ENCODE results near the gene SSR1.

SSR1 gene

GRCh38 chr6:7261032-7261841 lies 51.8 kb downstream of the SSR1 start:
- TF ChIP-seq, protein P1, sequence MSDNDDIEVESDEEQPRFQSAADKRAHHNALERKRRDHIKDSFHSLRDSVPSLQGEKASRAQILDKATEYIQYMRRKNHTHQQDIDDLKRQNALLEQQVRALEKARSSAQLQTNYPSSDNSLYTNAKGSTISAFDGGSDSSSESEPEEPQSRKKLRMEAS (IDR thresholded peaks at IDR 0.05), result peak; percentile 72
- peak; percentile 71 for TF ChIP-seq EGR1 (IDR thresholded peaks at IDR 0.05)
- TF ChIP-seq, protein P2, sequence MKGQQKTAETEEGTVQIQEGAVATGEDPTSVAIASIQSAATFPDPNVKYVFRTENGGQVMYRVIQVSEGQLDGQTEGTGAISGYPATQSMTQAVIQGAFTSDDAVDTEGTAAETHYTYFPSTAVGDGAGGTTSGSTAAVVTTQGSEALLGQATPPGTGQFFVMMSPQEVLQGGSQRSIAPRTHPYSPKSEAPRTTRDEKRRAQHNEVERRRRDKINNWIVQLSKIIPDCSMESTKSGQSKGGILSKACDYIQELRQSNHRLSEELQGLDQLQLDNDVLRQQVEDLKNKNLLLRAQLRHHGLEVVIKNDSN (IDR thresholded peaks at IDR 0.05), result peak; percentile 61
- TF ChIP-seq TCF12 (IDR thresholded peaks at IDR 0.05; ENCODE audit: low read depth), result no peak
- TF ChIP-seq RAD21 (IDR thresholded peaks at IDR 0.05; ENCODE audit: low read depth), result no peak; the same call in 1 of the 2 replicates
- TF ChIP-seq NFIC (IDR thresholded peaks at IDR 0.05), result peak; percentile 4; the same call in 1 of the 2 replicates
- 0 out of 2 replicates have a peak, but pooled peaks have one; percentile 10 for TF ChIP-seq EP300 (IDR thresholded peaks at IDR 0.05; ENCODE audit: borderline replicate concordance)
- no peak for TF ChIP-seq CEBPB (IDR thresholded peaks at IDR 0.05)
- peak; percentile 46 for TF ChIP-seq TAF1 (IDR thresholded peaks at IDR 0.05; ENCODE audit: low read depth)
- peak; percentile 89 for TF ChIP-seq YY1 (IDR thresholded peaks at IDR 0.05; ENCODE audit: low read depth)
- TF ChIP-seq ZBTB7A (IDR thresholded peaks at IDR 0.05; ENCODE audit: low read depth), result peak; percentile 89

GRCh38 chr6:7260291-7261031 lies 52.5 kb downstream of the SSR1 start:
- TF ChIP-seq FOXM1 (IDR thresholded peaks at IDR 0.05; ENCODE audit: borderline replicate concordance, low read depth), result no peak
- TF ChIP-seq, protein P3, sequence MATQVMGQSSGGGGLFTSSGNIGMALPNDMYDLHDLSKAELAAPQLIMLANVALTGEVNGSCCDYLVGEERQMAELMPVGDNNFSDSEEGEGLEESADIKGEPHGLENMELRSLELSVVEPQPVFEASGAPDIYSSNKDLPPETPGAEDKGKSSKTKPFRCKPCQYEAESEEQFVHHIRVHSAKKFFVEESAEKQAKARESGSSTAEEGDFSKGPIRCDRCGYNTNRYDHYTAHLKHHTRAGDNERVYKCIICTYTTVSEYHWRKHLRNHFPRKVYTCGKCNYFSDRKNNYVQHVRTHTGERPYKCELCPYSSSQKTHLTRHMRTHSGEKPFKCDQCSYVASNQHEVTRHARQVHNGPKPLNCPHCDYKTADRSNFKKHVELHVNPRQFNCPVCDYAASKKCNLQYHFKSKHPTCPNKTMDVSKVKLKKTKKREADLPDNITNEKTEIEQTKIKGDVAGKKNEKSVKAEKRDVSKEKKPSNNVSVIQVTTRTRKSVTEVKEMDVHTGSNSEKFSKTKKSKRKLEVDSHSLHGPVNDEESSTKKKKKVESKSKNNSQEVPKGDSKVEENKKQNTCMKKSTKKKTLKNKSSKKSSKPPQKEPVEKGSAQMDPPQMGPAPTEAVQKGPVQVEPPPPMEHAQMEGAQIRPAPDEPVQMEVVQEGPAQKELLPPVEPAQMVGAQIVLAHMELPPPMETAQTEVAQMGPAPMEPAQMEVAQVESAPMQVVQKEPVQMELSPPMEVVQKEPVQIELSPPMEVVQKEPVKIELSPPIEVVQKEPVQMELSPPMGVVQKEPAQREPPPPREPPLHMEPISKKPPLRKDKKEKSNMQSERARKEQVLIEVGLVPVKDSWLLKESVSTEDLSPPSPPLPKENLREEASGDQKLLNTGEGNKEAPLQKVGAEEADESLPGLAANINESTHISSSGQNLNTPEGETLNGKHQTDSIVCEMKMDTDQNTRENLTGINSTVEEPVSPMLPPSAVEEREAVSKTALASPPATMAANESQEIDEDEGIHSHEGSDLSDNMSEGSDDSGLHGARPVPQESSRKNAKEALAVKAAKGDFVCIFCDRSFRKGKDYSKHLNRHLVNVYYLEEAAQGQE (IDR thresholded peaks at IDR 0.05; ENCODE audit: low read depth), result no peak

- TF ChIP-seq EP300 (IDR thresholded peaks at IDR 0.05; ENCODE audit: borderline replicate concordance), result no peak
- no peak for TF ChIP-seq ZBTB7A (IDR thresholded peaks at IDR 0.05; ENCODE audit: low read depth)
- TF ChIP-seq, protein P3 (IDR thresholded peaks at IDR 0.05; ENCODE audit: low read depth), result no peak
- no peak for TF ChIP-seq EGR1 (IDR thresholded peaks at IDR 0.05)
- no peak for TF ChIP-seq TEAD4 (IDR thresholded peaks at IDR 0.05)
- TF ChIP-seq TAF1 (IDR thresholded peaks at IDR 0.05; ENCODE audit: low read depth), result no peak
These were observed 54.7 kb downstream of the SSR1 start for GRCh38 chr6:7258231-7258763.

DNA sequence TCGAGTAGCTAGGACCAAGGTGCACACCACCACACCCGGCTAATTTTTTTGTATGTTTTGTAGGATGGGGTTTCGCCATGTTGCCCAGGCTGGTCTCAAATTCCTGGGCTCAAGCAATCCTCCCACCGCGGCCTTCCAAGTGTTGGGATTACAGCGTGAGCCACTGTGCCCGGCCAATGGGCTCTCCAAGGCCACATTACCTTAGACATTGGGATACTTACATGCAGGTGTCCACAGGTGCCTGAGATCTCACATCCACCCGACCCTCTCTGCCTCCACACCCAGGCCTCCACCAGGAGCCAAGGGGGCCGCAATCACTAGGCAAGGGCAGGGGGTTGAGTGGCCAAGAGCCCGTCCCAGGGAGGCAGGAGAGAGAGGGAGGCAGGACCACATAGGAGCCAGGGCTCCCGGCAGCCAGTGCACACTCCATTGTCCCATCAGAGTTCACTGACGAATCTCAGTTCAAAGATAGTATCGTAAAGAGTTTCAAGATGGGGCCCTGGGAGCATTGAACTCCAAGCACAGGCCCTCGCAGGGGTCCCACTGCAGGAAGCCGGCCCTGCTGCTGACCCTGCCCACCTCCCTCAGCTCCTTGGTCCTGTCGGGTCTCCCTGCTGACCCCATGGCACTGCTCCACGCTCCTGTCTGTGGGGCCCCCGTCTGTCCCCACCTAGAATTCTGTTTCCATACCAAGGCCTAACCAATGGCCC lies 55.3 kb downstream of the SSR1 start:
- TF ChIP-seq YY1 (IDR thresholded peaks at IDR 0.05; ENCODE audit: low read depth) (no peak), FOXM1 (IDR thresholded peaks at IDR 0.05; ENCODE audit: borderline replicate concordance, low read depth) (no peak), RAD21 (IDR thresholded peaks at IDR 0.05; ENCODE audit: low read depth) (no peak), ZBTB7A (IDR thresholded peaks at IDR 0.05; ENCODE audit: low read depth) (no peak), TEAD4 (IDR thresholded peaks at IDR 0.05) (no peak), CREB1 (IDR thresholded peaks at IDR 0.05; ENCODE audit: low read depth) (no peak), TAF1 (IDR thresholded peaks at IDR 0.05; ENCODE audit: low read depth) (no peak), TCF12 (IDR thresholded peaks at IDR 0.05; ENCODE audit: low read depth) (no peak), EP300 (IDR thresholded peaks at IDR 0.05; ENCODE audit: borderline replicate concordance) (no peak), CEBPB (IDR thresholded peaks at IDR 0.05) (no peak)
- TF ChIP-seq, protein P3 (IDR thresholded peaks at IDR 0.05; ENCODE audit: low read depth), result no peak
- TF ChIP-seq, protein P2 (IDR thresholded peaks at IDR 0.05), result no peak
